ENCODE data around the gene PI16.
"Not testable (repeated sequence)": the region's sequence is repeated elsewhere in the genome, so short reads cannot be mapped to it uniquely, and the experiment has no call there.

DNA sequence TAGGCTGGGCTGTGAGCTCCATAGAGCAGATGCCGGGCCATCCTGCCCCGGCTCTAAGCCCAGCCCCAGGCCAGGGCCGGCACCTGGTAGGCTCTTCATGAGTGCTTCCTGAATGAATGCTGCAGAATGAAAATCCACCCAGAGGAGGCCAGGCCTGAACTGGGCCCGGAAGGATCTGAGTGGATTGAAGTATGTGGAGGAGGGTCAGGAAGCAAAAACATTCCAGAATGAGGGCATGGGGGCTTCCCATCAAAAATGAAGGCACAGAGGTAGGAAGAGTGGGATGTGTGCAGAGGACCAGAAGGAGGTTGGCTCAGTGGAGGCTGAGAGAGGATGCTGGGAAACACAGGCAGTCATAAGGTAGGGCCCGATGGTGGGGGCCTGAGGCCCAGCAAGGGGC, 15.5 kb upstream of the PI16 start:
- TF ChIP-seq, protein P1, sequence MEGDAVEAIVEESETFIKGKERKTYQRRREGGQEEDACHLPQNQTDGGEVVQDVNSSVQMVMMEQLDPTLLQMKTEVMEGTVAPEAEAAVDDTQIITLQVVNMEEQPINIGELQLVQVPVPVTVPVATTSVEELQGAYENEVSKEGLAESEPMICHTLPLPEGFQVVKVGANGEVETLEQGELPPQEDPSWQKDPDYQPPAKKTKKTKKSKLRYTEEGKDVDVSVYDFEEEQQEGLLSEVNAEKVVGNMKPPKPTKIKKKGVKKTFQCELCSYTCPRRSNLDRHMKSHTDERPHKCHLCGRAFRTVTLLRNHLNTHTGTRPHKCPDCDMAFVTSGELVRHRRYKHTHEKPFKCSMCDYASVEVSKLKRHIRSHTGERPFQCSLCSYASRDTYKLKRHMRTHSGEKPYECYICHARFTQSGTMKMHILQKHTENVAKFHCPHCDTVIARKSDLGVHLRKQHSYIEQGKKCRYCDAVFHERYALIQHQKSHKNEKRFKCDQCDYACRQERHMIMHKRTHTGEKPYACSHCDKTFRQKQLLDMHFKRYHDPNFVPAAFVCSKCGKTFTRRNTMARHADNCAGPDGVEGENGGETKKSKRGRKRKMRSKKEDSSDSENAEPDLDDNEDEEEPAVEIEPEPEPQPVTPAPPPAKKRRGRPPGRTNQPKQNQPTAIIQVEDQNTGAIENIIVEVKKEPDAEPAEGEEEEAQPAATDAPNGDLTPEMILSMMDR (conservative IDR thresholded peaks at IDR 0.05 in 1 of 2, IDR thresholded peaks at IDR 0.05 in 1 of 2; ENCODE audit: extremely low read depth in 1 of 2, insufficient read depth in 1 of 2, low read depth in 1 of 2, low read length in 2 of 2), result not testable (repeated sequence)
- TF ChIP-seq EZH2 (IDR thresholded peaks at IDR 0.05; ENCODE audit: borderline replicate concordance, low read length), result not testable (repeated sequence)
